ENCODE measurements around the gene DCC.

Gene DCC

DNA sequence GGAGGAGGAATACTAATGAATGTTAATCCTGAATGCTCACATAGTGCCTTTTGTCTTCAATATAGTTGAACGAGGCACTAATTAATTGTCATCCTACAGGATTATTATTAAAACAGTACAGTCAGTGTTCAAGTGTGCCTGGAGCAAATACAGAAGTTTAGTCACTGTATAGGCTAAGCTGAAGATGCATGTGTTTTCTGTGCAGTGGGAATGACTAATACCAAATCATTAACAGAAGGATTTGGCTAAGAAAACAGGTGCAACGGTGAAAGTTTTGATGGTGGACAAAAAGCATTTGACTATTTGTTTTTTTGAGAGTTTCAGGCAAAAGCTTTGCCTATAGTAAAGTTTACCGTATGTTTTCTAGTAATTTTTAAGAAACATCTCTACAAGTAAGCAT is 62.8 kb downstream of the DCC start:
- H3K9me3 ChIP-seq (ENCODE audit: control insufficient read depth, low read length): no peaks in the 10 kb centered on the region
- no peaks in the 10 kb centered on the region for H3K27me3 ChIP-seq (ENCODE audit: control insufficient read depth, insufficient read depth, low read length)
- no peaks in the 10 kb centered on the region for H3K4me1 ChIP-seq (ENCODE audit: control insufficient read depth, insufficient read depth, low read length)
- no peak overlapping the region for H3K4me3 ChIP-seq (ENCODE audit: low read length)
- no peaks in the 10 kb centered on the region for H3K36me3 ChIP-seq (ENCODE audit: control insufficient read depth, insufficient read depth, low read length)
- no peak overlapping the region for H3K9ac ChIP-seq (ENCODE audit: low read length)

DNA sequence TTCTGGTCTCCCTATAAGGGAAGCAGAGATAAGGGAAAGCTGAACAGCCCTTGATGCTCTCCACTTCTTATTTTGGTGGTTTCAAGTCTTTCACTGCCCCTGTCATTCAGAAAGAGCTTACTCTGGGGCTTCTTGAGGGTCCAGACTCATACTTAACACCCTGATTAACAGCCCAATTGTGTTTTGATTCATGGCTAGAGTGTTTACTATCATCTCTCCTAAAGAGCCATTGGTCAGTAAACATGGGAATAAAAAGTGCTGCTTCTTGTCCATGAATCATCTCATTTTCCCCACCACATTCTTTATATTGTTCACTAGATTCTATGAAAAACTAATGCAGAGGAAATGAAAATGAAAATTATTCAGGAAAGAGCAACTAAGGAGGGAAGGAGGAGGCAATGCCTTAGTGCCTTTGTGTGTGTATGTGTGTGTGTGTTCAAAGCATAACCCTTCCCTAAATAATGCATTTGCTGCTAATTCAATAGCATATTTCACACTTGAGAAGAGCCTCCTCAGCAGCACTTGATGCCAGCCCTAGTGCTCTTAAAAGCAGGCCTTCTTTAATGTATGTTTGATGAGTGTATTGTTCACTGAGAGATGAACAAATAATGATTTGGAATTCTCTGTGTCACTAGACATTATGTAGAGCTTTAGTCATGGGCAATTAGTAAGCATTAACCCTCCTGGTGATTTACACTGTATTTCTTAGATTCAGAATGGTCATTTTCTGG is 63.5 kb downstream of the DCC start:
- Histone ChIP-seq H3K4me1 (ENCODE audit: control insufficient read depth, insufficient read depth, low read length) (no peaks in the 10 kb centered on the region), H3K4me3 (ENCODE audit: low read length) (no peak overlapping the region), H3K9me3 (ENCODE audit: control insufficient read depth, low read length) (no peaks in the 10 kb centered on the region), H3K36me3 (ENCODE audit: control insufficient read depth, insufficient read depth, low read length) (no peaks in the 10 kb centered on the region), H3K27me3 (ENCODE audit: control insufficient read depth, insufficient read depth, low read length) (no peaks in the 10 kb centered on the region), H3K9ac (ENCODE audit: low read length) (no peak overlapping the region)

DNA sequence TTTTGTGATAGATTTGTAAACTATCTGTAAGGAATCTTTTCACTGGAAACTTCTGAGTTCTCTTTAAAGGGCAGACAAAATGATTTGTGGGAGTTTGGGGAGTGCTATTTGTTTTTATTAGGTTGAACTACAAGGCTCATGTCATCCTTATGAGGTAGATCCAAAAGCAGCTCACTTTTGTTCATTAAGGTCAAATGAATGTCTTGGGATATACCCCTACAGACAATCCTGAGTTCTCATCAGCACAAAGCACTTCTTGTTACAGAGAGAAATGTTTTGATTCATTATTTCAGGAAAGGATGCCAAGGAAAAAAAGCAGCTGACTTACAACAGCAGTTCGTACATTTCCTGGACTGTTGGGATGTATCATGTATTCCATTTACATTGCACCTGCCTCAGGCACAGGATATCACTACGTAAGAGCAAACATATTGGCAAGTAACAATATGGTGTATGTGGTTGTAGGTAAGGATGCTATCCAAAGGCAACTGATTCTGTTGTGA is 68.9 kb downstream of the DCC start:
- no peak overlapping the region for H3K9ac ChIP-seq (ENCODE audit: low read length)
- no peaks in the 10 kb centered on the region for H3K4me1 ChIP-seq (ENCODE audit: control insufficient read depth, insufficient read depth, low read length)
- H3K4me3 ChIP-seq (ENCODE audit: low read length): no peak overlapping the region
- H3K27me3 ChIP-seq (ENCODE audit: control insufficient read depth, insufficient read depth, low read length): no peaks in the 10 kb centered on the region
- no peaks in the 10 kb centered on the region for H3K36me3 ChIP-seq (ENCODE audit: control insufficient read depth, insufficient read depth, low read length)
- no peaks in the 10 kb centered on the region for H3K9me3 ChIP-seq (ENCODE audit: control insufficient read depth, low read length)

DNA sequence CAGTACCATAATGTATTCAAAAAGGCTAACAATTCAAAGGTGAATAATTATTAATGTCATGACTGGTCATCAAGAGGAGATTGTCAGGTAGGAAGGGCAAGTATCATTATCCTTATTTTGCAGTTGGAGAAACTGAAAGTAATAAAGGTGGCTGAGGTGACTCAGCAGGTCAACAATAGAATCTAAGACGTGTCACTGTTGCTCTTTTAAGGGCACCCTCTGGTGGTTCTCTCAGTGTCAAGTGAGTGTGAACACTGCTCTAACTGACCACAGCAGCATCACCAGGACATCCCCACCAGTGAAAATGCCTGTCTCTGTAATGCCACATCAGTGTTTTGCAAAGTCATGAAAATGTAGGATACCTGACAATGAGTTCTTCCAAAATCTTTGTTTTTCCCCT is 69.7 kb downstream of the DCC start:
- Histone ChIP-seq H3K4me3 (ENCODE audit: low read length) (no peak overlapping the region), H3K9ac (ENCODE audit: low read length) (no peak overlapping the region), H3K4me1 (ENCODE audit: control insufficient read depth, insufficient read depth, low read length) (no peaks in the 10 kb centered on the region), H3K36me3 (ENCODE audit: control insufficient read depth, insufficient read depth, low read length) (no peaks in the 10 kb centered on the region), H3K9me3 (ENCODE audit: control insufficient read depth, low read length) (no peaks in the 10 kb centered on the region), H3K27me3 (ENCODE audit: control insufficient read depth, insufficient read depth, low read length) (no peaks in the 10 kb centered on the region)

DNA sequence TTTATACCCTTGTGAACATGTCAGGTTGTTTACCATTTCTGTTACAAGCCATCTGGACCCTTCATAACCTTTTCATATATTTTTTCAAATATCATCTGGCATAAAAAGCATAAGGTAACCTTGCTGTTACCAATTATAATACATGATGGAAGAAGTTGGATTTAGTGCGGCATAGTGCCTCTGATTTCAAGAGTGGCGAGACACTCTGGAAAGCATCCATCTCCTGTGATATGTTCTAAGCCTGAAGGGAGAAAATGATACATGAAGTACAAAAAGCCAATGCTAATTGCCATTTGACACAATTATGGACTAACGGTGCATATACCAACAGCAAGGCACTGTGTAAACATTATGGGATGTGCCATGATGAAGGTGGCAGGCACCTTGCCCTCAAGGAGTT is 75.1 kb downstream of the DCC start:
- no peaks in the 10 kb centered on the region for H3K36me3 ChIP-seq (ENCODE audit: control insufficient read depth, insufficient read depth, low read length)
- H3K9me3 ChIP-seq (ENCODE audit: control insufficient read depth, low read length): no peaks in the 10 kb centered on the region
- H3K27me3 ChIP-seq (ENCODE audit: control insufficient read depth, insufficient read depth, low read length): no peaks in the 10 kb centered on the region

DNA sequence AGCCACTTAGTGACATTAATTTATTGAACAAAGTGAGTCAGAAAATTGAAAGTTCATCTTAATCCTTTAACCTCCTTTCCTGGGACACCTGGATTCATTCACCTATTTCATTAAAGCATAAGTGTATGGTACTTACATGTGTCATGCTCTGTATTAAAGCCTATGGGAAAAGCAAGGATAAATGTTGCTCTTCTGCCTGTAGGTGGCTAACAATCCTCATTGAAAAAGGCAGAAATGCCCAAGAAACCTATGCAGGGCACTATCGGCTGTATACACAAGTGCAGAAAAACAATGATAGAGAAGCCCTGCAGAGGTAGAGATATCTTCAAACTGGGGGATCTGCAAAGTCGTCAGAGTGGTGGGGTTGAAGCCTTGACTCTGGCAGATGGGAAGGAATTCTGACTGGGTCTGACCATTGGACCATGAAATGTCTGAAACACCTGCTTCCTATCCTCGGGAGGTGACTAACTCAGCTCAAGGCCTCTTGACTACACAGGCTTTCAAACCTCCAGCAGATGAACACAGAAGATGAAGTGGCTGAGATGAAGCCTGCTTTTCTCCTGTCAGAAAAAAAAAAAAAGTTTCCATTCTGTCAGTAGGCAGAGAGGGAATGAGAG is 83.1 kb downstream of the DCC start:
- Histone ChIP-seq H3K4me1 (ENCODE audit: control insufficient read depth, insufficient read depth, low read length) (no peaks in the 10 kb centered on the region), H3K36me3 (ENCODE audit: control insufficient read depth, insufficient read depth, low read length) (no peaks in the 10 kb centered on the region), H3K4me3 (ENCODE audit: low read length) (no peak overlapping the region), H3K9me3 (ENCODE audit: control insufficient read depth, low read length) (no peaks in the 10 kb centered on the region), H3K9ac (ENCODE audit: low read length) (no peak overlapping the region), H3K27me3 (ENCODE audit: control insufficient read depth, insufficient read depth, low read length) (no peaks in the 10 kb centered on the region)

More for the DNA sequence above, 75.1 kb downstream of the DCC start:
- Histone ChIP-seq H3K4me3 (ENCODE audit: low read length) (no peak overlapping the region), H3K4me1 (ENCODE audit: control insufficient read depth, insufficient read depth, low read length) (no peaks in the 10 kb centered on the region), H3K9ac (ENCODE audit: low read length) (no peak overlapping the region)

DNA sequence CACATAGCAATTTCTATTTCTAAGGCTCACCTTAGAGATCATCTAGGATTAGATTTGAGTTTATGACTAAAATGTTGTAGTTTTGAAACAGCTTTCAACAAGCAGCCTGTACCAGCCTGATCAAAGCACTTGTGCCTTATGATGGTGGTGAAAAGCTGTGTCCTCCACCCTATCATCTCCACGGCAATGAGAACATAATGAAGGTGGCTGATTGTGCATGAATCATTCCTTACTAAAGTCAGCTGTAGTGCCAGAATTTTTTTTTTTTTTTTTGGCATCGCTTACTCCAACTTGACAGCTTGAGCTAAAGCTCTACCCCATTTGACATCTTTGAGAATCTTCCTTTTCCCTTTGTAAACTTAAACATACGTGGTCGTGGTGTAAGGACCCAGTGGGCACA is 86.0 kb downstream of the DCC start:
- no peak overlapping the region for H3K9ac ChIP-seq (ENCODE audit: low read length)
- no peaks in the 10 kb centered on the region for H3K4me1 ChIP-seq (ENCODE audit: control insufficient read depth, insufficient read depth, low read length)
- no peaks in the 10 kb centered on the region for H3K9me3 ChIP-seq (ENCODE audit: control insufficient read depth, low read length)
- no peaks in the 10 kb centered on the region for H3K36me3 ChIP-seq (ENCODE audit: control insufficient read depth, insufficient read depth, low read length)
- no peaks in the 10 kb centered on the region for H3K27me3 ChIP-seq (ENCODE audit: control insufficient read depth, insufficient read depth, low read length)
- no peak overlapping the region for H3K4me3 ChIP-seq (ENCODE audit: low read length)

DNA sequence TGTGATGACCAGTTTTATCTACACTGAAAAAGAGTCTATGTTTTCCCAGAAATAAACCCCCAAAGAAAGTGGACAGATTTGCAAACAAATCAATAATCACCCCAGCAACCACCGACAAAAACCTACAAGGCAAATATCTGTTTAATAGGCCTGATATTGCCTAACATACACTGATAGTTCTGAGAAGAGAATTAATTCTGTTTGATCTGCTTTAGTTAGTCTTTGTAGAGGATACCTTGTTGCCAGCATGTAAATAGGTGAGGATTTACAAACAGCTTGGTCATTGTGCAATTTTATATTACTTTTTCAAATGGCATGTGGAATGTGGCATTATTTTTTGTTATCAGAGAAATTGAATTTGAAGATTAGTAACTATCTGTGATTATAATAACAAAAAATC is 86.5 kb downstream of the DCC start:
- Histone ChIP-seq H3K9ac (ENCODE audit: low read length) (no peak overlapping the region), H3K27me3 (ENCODE audit: control insufficient read depth, insufficient read depth, low read length) (no peaks in the 10 kb centered on the region), H3K4me3 (ENCODE audit: low read length) (no peak overlapping the region), H3K36me3 (ENCODE audit: control insufficient read depth, insufficient read depth, low read length) (no peaks in the 10 kb centered on the region), H3K4me1 (ENCODE audit: control insufficient read depth, insufficient read depth, low read length) (no peaks in the 10 kb centered on the region), H3K9me3 (ENCODE audit: control insufficient read depth, low read length) (no peaks in the 10 kb centered on the region)

DNA sequence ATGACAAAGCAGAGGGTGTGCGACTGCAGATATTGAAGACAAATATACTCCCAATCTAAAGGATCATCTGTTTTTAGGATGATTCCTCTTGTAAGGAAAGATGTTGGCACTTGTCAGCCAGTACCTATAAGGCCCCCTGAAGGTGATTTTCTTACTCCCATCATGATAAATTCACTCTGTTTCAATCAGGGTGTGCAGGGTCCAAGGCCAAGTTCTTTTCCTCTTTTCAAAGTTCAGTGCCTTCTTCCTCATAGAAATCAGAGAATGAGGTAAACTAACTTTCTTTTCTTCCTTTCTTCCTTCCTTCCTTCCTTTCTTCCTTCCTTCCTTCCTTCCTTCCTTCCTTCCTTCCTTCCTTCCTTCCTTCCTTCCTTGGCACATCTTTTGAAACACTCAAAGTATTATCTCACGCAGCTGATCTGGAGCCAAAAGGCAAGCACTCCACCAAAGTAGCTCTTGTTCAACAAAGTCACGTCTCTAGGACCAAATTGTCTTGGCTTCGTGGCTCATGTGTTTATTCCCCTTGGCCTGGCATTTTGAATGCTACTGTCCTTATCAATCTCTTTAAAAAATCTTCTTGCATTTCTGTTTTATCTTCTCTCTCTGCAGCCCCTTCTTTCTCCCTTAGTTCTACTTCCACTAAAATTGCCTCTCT is 87.7 kb downstream of the DCC start:
- Histone ChIP-seq H3K9me3 (ENCODE audit: control insufficient read depth, low read length) (no peaks in the 10 kb centered on the region), H3K4me3 (ENCODE audit: low read length) (no peak overlapping the region), H3K4me1 (ENCODE audit: control insufficient read depth, insufficient read depth, low read length) (no peaks in the 10 kb centered on the region), H3K9ac (ENCODE audit: low read length) (no peak overlapping the region), H3K27me3 (ENCODE audit: control insufficient read depth, insufficient read depth, low read length) (no peaks in the 10 kb centered on the region), H3K36me3 (ENCODE audit: control insufficient read depth, insufficient read depth, low read length) (no peaks in the 10 kb centered on the region)

DNA sequence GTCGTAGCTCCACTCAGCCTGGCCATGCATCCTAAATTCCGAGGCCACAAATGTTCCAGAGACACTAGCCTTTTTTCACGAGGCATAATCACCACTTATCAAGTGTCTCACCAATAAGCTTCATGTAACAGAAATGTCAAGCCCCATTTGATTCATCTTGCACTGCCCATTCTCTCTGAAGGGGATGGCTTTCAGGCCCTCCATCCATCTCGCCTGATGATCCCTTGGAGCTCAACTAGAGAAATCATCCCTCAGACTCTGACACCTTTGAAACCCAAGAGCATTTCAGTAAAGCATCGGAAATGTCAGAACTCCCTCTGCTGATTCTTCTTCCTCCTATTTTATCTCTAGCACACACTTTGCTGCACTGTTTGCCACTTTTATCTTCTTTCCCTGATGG is 91.7 kb downstream of the DCC start:
- Histone ChIP-seq H3K4me1 (ENCODE audit: control insufficient read depth, insufficient read depth, low read length) (no peaks in the 10 kb centered on the region), H3K36me3 (ENCODE audit: control insufficient read depth, insufficient read depth, low read length) (no peaks in the 10 kb centered on the region), H3K9ac (ENCODE audit: low read length) (no peak overlapping the region), H3K27me3 (ENCODE audit: control insufficient read depth, insufficient read depth, low read length) (peaks cover 6% of the 10 kb centered on the region), H3K4me3 (ENCODE audit: low read length) (no peak overlapping the region), H3K9me3 (ENCODE audit: control insufficient read depth, low read length) (no peaks in the 10 kb centered on the region)

DNA sequence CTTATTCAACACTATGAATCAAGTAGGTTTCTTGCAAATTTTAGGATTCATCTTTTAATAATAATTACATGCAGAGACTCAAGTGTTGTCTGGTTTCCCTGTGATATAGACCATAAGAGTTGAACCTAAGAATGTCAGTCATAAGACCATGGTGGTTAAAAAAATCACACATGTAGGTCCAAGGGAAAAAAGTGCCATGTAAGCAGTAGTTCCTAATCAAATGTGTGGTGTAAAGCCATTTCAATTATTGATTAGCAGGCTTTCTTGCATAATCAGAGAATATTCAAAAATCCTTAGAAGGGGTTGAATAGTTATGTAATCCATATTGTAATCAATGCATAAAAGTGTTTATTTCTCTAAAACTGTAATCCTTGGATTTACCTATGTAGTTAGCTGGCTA is 93.8 kb downstream of the DCC start:
- H3K9ac ChIP-seq (ENCODE audit: low read length): no peak overlapping the region
- peaks cover 6% of the 10 kb centered on the region for H3K27me3 ChIP-seq (ENCODE audit: control insufficient read depth, insufficient read depth, low read length)
- H3K9me3 ChIP-seq (ENCODE audit: control insufficient read depth, low read length): no peaks in the 10 kb centered on the region
- H3K36me3 ChIP-seq (ENCODE audit: control insufficient read depth, insufficient read depth, low read length): no peaks in the 10 kb centered on the region
- H3K4me3 ChIP-seq (ENCODE audit: low read length): no peak overlapping the region
- H3K4me1 ChIP-seq (ENCODE audit: control insufficient read depth, insufficient read depth, low read length): no peaks in the 10 kb centered on the region

DNA sequence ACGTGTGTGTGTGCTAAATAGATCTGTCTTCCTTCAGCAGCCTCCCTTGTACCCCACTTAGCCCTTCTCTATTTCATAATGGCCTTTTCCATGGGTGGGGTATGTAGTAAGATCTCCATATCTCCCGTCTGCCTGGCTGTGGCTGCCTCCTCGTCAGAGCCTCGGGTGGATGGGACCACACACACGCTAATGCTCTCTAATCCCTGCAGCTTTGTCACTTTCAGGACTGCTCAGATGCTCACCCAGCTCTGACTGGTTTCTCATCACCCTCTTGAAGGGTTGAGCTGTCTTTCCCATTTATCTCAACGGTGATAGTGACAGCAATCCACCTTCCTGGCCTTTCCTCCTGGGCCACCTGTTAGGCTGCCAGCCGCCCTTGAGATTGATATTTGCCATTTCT is 95.3 kb downstream of the DCC start:
- H3K4me3 ChIP-seq (ENCODE audit: low read length): no peak overlapping the region
- H3K27me3 ChIP-seq (ENCODE audit: control insufficient read depth, insufficient read depth, low read length): peaks cover 6% of the 10 kb centered on the region
- H3K36me3 ChIP-seq (ENCODE audit: control insufficient read depth, insufficient read depth, low read length): no peaks in the 10 kb centered on the region
- peaks cover 5% of the 10 kb centered on the region for H3K4me1 ChIP-seq (ENCODE audit: control insufficient read depth, insufficient read depth, low read length)
- no peak overlapping the region for H3K9ac ChIP-seq (ENCODE audit: low read length)
- H3K9me3 ChIP-seq (ENCODE audit: control insufficient read depth, low read length): no peaks in the 10 kb centered on the region
